Endothelial cell of umbilical vein (primary cell): ENCODE measurements around the gene PDLIM1. TPM values are rescaled to one million over a fixed set of nuclear protein-coding genes. Genes with fewer than 3 reads are reported as not detected.

Experiments
- BruUV-seq: library from RNA; stranded (reverse); fragments of 400-500 nt; replicated peaks from 2 replicates; lab custom pipeline; 2021; lab: Mats Ljungman, UMichigan
- CTCF ChIA-PET: fragments of 300-600, 350-600 bp; sonication (Branson Sonifier 250); formaldehyde crosslinking; loops from one replicate; lab custom pipeline; 2021; ENCODE audit warnings: antibody characterized with exemption, inconsistent platforms; lab: Charles Lee
- POLR2A ChIA-PET: fragments of 300-600, 350-600 bp; sonication (Branson Sonifier 250); formaldehyde crosslinking; loops from one replicate; lab custom pipeline; 2021; ENCODE audit warnings: antibody characterized with exemption, inconsistent platforms; lab: Charles Lee
- DNase-seq: peaks from one replicate; pipeline ENCODE4 v3.0.0-alpha.2; 2011; ENCODE audit warnings: low read depth, low spot score
- FAIRE-seq: peaks from 2 replicates; lab custom pipeline; 2011; peaks lifted over from hg19 to GRCh38; lab: Jason Lieb, UNC
- H2AFZ ChIP-seq: 2 replicates; pipeline ENCODE4 v1.6.0; 2012; ENCODE audit warnings: low read depth, low read length, control low read depth, inconsistent platforms
- H3K27ac ChIP-seq: 2 replicates; pipeline ENCODE4 v1.5.1; 2011; ENCODE audit warnings: low read depth, mild to moderate bottlenecking, control low read depth, low read length, moderate library complexity; ENCODE audit not compliant: insufficient read depth
- H3K27me3 ChIP-seq, 2 experiments: 2 replicates each; pipeline versions ENCODE4 v1.6.0 to v1.6.1; 2011; ENCODE audit warnings: low read length in 2 of 2, mixed read lengths in 1 of 2; ENCODE audit not compliant: control insufficient read depth in 2 of 2, insufficient read depth in 2 of 2
- H3K36me3 ChIP-seq, 2 experiments: 2 replicates in 1 of 2; 3 replicates in 1 of 2; pipeline ENCODE4 v1.5.1; 2011; ENCODE audit warnings: low read length in 2 of 2, mild to moderate bottlenecking in 1 of 2, moderate library complexity in 1 of 2; ENCODE audit not compliant: control insufficient read depth in 2 of 2, insufficient read depth in 2 of 2; ENCODE audit errors: extremely low read depth in 1 of 2
- H3K4me1 ChIP-seq: 3 replicates; pipeline ENCODE4 v1.5.1; 2011; ENCODE audit warnings: mild to moderate bottlenecking, low read length; ENCODE audit not compliant: control insufficient read depth, insufficient read depth; ENCODE audit errors: extremely low read depth
- H3K4me2 ChIP-seq: 2 replicates; pipeline ENCODE4 v1.6.1; 2011; ENCODE audit warnings: low read length, control low read depth, mixed read lengths; ENCODE audit not compliant: insufficient read depth
- H3K4me3 ChIP-seq, 3 experiments: fragments of 200-600 bp in 1 of 3; sonication (generic), shearing (Covaris generic) in 1 of 3; replicated peaks in 1 of 3; 2 replicates each; pipeline ENCODE4 v1.5.1; 2011 to 2016; ENCODE audit warnings: control low read depth in 3 of 3, low read length in 3 of 3, mild to moderate bottlenecking in 2 of 3, inconsistent platforms in 1 of 3, low read depth in 1 of 3, moderate library complexity in 1 of 3; ENCODE audit not compliant: insufficient read depth in 1 of 3
- H3K79me2 ChIP-seq: 2 replicates; pipeline ENCODE4 v1.6.0; 2012; ENCODE audit warnings: low read length, inconsistent platforms; ENCODE audit not compliant: control insufficient read depth, insufficient read depth
- H3K9ac ChIP-seq: replicated peaks from 2 replicates; pipeline ENCODE3; 2011; ENCODE audit warnings: low read length, control low read depth; ENCODE audit not compliant: insufficient read depth; ENCODE audit errors: extremely low read depth
- H3K9me1 ChIP-seq: replicated peaks from 3 replicates; pipeline ENCODE4 v1.6.0; 2011; ENCODE audit warnings: mild to moderate bottlenecking, low read length; ENCODE audit not compliant: control insufficient read depth, insufficient read depth; ENCODE audit errors: extremely low read depth
- H3K9me3 ChIP-seq: replicated peaks from 2 replicates; pipeline ENCODE4 v1.5.1; 2012; ENCODE audit warnings: low read length, inconsistent platforms; ENCODE audit not compliant: control insufficient read depth, insufficient read depth
- H4K20me1 ChIP-seq: replicated peaks from 2 replicates; pipeline ENCODE3; 2011; ENCODE audit warnings: mild to moderate bottlenecking, low read length; ENCODE audit not compliant: control insufficient read depth, insufficient read depth; ENCODE audit errors: extremely low read depth
- EZH2 ChIP-seq: IDR thresholded peaks from 2 replicates; pipeline ENCODE4 v1.6.1; 2012; ENCODE audit warnings: borderline replicate concordance, low read depth, mild to moderate bottlenecking, moderate library complexity, low read length, inconsistent platforms; ENCODE audit not compliant: severe bottlenecking
- FOS ChIP-seq: IDR thresholded peaks from 2 replicates; pipeline ENCODE4 v1.6.1; 2011; ENCODE audit warnings: mild to moderate bottlenecking, low read length, moderate library complexity, borderline replicate concordance; ENCODE audit not compliant: insufficient read depth
- GATA2 ChIP-seq: IDR thresholded peaks from 2 replicates; pipeline ENCODE4 v1.7.0; 2011; ENCODE audit warnings: low read depth, mild to moderate bottlenecking, moderate library complexity, mixed read lengths, low read length; ENCODE audit not compliant: insufficient read length, insufficient read depth
- MYC ChIP-seq: IDR thresholded peaks from one replicate; pipeline ENCODE4 v1.6.1; 2011; ENCODE audit warnings: mild to moderate bottlenecking, low read depth, low read length
- POLR2A ChIP-seq: IDR thresholded peaks from 2 replicates; pipeline ENCODE4 v1.6.1; 2012; ENCODE audit warnings: low read depth, mild to moderate bottlenecking, control low read depth, low read length
- POLR2AphosphoS5 ChIP-seq: IDR thresholded peaks from 2 replicates; pipeline ENCODE4 v1.6.1; 2012; ENCODE audit warnings: low read depth, mild to moderate bottlenecking, control low read depth, low read length, moderate library complexity; ENCODE audit not compliant: insufficient read depth
- dilution Hi-C: fragments of 300-500 bp; cut with MboI; formaldehyde crosslinking; loops from one replicate; pipeline ENCODE4 v1.15.0; 2019; ENCODE audit warnings: low sequenced_read_pairs; ENCODE audit not compliant: extremely low pct_ligation_motif_present
- intact Hi-C: fragments of 100-400 bp; cut with micrococcal nuclease; formaldehyde crosslinking; loops from one replicate; pipeline ENCODE4 v1.10.0; 2022
- polyA plus RNA-seq, 4 experiments: library from polyadenylated mRNA; depleted of rRNA in 3 of 4; stranded (reverse) in 3 of 4; unstranded in 1 of 4; fragments of >200 nt; gene quantifications; 2 replicates each; pipeline versions ENCODE4 v1.2.1 to v1.2.3, GENCODE V29; 2011 to 2012; ENCODE audit warnings: missing spikeins in 1 of 4
- total RNA-seq: library from RNA; stranded (reverse); gene quantifications from 2 replicates; pipeline ENCODE4 v1.2.3, GENCODE V29; 2021
- TF ChIP-seq, protein P1 (sequence below): IDR thresholded peaks from 2 replicates; pipeline ENCODE4 v1.6.1; 2011; ENCODE audit not compliant: insufficient read depth, insufficient read length
- TF ChIP-seq, protein P2 (sequence below), 2 donors: IDR thresholded peaks; 1 replicate in 1 of 2; 2 replicates in 1 of 2; pipeline ENCODE4 v1.5.1; 2011; ENCODE audit warnings: low read length in 2 of 2, mild to moderate bottlenecking in 2 of 2, moderate library complexity in 2 of 2, control low read depth in 1 of 2, inconsistent platforms in 1 of 2, low read depth in 1 of 2; ENCODE audit not compliant: insufficient read depth in 1 of 2; ENCODE audit errors: extremely low read depth in 1 of 2

The PDLIM1 gene
- total and polyA plus RNA-seq, 2 donors (not counting 3 experiments of a cell fraction or from before 2014, with no cell fraction given), result 91.1 to 122 TPM

DNA sequence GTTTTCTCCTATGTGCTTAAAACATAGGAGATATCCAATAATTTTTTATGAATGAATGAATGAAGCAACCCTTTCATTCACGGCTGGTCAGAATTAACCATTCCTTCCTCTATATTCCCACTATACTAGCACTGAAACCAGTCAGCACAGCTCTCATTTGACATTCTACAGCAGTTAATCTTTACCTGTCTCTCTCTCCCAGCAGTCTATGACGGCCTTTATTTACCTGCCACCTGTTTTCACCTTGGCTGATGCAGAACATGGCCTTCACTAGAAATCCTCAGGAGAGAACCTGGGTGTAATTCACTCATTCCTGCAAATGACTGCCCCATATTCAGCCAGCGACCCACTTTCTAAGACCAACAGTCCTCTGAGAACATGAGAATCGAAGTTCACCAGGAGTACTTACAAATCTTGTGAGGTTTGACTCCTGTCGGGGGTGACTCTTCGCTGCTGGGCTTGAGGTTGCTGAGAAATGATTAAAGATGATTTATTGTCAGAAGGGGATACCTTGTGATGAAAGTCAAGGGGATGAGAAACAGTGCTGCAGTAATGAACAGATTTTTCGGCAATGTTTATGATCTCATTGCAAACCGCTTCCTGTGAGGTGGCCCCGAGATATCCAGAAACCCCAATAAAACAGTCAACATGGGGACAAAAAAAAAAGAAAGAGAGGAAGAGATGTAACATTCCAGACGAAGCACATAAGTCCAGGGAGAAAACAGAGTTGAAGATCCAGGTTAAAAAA lies 30.9 kb upstream of the PDLIM1 start:
- ChIA-PET CTCF (no interaction called here), POLR2A (no interaction called here)
- no peak for FAIRE-seq

More for the DNA sequence above, 30.9 kb upstream of the PDLIM1 start:
- intact Hi-C loops, result no loop called here
- no TSS peak for BruUV-seq
- H3K79me2 ChIP-seq, result no peaks in the 10 kb centered on the region
- H3K9me3 ChIP-seq, result no peaks in the 10 kb centered on the region
- no peak overlapping the region for H3K27ac ChIP-seq
- no peak for DNase-seq
- H3K4me2 ChIP-seq, result no peak overlapping the region
- H3K9ac ChIP-seq, result no peak overlapping the region
- H3K4me1 ChIP-seq, result no peaks in the 10 kb centered on the region
- TF ChIP-seq GATA2, result no peak
- TF ChIP-seq POLR2A, result no peak
- TF ChIP-seq, protein P1, sequence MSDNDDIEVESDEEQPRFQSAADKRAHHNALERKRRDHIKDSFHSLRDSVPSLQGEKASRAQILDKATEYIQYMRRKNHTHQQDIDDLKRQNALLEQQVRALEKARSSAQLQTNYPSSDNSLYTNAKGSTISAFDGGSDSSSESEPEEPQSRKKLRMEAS, result no peak
- no peak for TF ChIP-seq EZH2
- no peak for TF ChIP-seq MYC
- TF ChIP-seq FOS, result no peak
- TF ChIP-seq POLR2AphosphoS5, result no peak
- TF ChIP-seq, protein P2, sequence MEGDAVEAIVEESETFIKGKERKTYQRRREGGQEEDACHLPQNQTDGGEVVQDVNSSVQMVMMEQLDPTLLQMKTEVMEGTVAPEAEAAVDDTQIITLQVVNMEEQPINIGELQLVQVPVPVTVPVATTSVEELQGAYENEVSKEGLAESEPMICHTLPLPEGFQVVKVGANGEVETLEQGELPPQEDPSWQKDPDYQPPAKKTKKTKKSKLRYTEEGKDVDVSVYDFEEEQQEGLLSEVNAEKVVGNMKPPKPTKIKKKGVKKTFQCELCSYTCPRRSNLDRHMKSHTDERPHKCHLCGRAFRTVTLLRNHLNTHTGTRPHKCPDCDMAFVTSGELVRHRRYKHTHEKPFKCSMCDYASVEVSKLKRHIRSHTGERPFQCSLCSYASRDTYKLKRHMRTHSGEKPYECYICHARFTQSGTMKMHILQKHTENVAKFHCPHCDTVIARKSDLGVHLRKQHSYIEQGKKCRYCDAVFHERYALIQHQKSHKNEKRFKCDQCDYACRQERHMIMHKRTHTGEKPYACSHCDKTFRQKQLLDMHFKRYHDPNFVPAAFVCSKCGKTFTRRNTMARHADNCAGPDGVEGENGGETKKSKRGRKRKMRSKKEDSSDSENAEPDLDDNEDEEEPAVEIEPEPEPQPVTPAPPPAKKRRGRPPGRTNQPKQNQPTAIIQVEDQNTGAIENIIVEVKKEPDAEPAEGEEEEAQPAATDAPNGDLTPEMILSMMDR (IDR thresholded peaks at IDR 0.05; ENCODE audit: extremely low read depth in 1 of 2, insufficient read depth in 1 of 2, low read depth in 1 of 2, low read length in 2 of 2), result no peak
- no peak overlapping the region for H2AFZ ChIP-seq
- no peak overlapping the region for H3K4me3 ChIP-seq
- H3K27me3 ChIP-seq, result no peaks in the 10 kb centered on the region
- H3K36me3 ChIP-seq, result no peaks in the 10 kb centered on the region
- no peaks in the 10 kb centered on the region for H3K9me1 ChIP-seq
- dilution Hi-C loops, result no loop called here
- H4K20me1 ChIP-seq, result no peaks in the 10 kb centered on the region
